SK-N-SH (cell line): Measurements from ENCODE around the gene ID1. TPM values are rescaled to one million over a fixed set of nuclear protein-coding genes. Genes with fewer than 3 reads are reported as not detected.
A peak's percentile ranks its signal among the peaks of the same experiment; 100 is the strongest.

Experiments
- CTCF ChIA-PET: fragments of 300-600, 350-600 bp; formaldehyde crosslinking; extraction: SDS; loops from one replicate; lab custom pipeline; 2021; lab: Yijun Ruan, JAX
- POLR2A ChIA-PET: fragments of 350-600 bp; sonication (Branson Sonifier 250); formaldehyde crosslinking; extraction: SDS; loops from one replicate; lab custom pipeline; 2020; ENCODE audit warnings: antibody characterized with exemption, inconsistent platforms; lab: Yijun Ruan, JAX
- DNase-seq: peaks from one replicate; pipeline ENCODE4 v3.0.0; 2012
- H2AFZ ChIP-seq: fragments of 200-600 bp; sonication (generic); 2 replicates; pipeline ENCODE4 v1.8.1; 2016; ENCODE audit warnings: antibody characterized with exemption, mild to moderate bottlenecking, low read depth
- H3F3A ChIP-seq: fragments of 200-600 bp; sonication (generic); replicated peaks from 2 replicates; pipeline ENCODE3; 2016; ENCODE audit warnings: antibody characterized with exemption, mild to moderate bottlenecking; ENCODE audit not compliant: insufficient read depth
- H3K27ac ChIP-seq, 2 experiments: fragments of 200-500 bp in 1 of 2; fragments of 200-600 bp in 1 of 2; sonication (Bioruptor generic) in 1 of 2; sonication (generic), shearing (Covaris generic) in 1 of 2; 2 replicates each; pipeline versions ENCODE4 v1.5.1 to v1.6.1; 2014 to 2016; ENCODE audit warnings: low read depth in 2 of 2, inconsistent platforms in 1 of 2, low read length in 1 of 2, mild to moderate bottlenecking in 1 of 2, mixed read lengths in 1 of 2
- H3K27me3 ChIP-seq: fragments of 200-600 bp; sonication (generic), shearing (Covaris generic); 2 replicates; pipeline ENCODE4 v1.6.1; 2016; ENCODE audit warnings: mixed run types; ENCODE audit not compliant: insufficient read depth
- H3K36me3 ChIP-seq, 2 experiments: fragments of 200-500 bp in 1 of 2; fragments of 200-600 bp in 1 of 2; sonication (Bioruptor generic) in 1 of 2; sonication (generic) in 1 of 2; replicated peaks in 1 of 2; 2 replicates each; pipeline versions ENCODE3 to v1.5.1; 2014 to 2016; ENCODE audit warnings: low read length in 1 of 2, mild to moderate bottlenecking in 1 of 2; ENCODE audit not compliant: insufficient read depth in 2 of 2, control insufficient read depth in 1 of 2
- H3K4me1 ChIP-seq, 2 experiments: fragments of 200-500 bp in 1 of 2; fragments of 200-600 bp in 1 of 2; sonication (Bioruptor generic) in 1 of 2; sonication (generic), shearing (Covaris generic) in 1 of 2; 2 replicates each; pipeline versions ENCODE4 v1.5.1 to v1.6.1; 2014 to 2016; ENCODE audit warnings: low read depth in 1 of 2, low read length in 1 of 2, mixed run types in 1 of 2; ENCODE audit not compliant: insufficient read depth in 2 of 2, control insufficient read depth in 1 of 2
- H3K4me2 ChIP-seq: fragments of 200-600 bp; sonication (generic), shearing (Covaris generic); 2 replicates; pipeline ENCODE4 v1.6.1; 2017; ENCODE audit warnings: mixed run types
- H3K4me3 ChIP-seq, 2 experiments: fragments of 200-500 bp in 1 of 2; fragments of 200-600 bp in 1 of 2; sonication (Bioruptor generic) in 1 of 2; sonication (generic), shearing (Covaris generic) in 1 of 2; 2 replicates each; pipeline versions ENCODE4 v1.5.1 to v1.8.1; 2014 to 2016; ENCODE audit warnings: low read depth in 2 of 2, inconsistent platforms in 1 of 2, low read length in 1 of 2, mild to moderate bottlenecking in 1 of 2, mixed read lengths in 1 of 2, moderate library complexity in 1 of 2
- H3K79me2 ChIP-seq: fragments of 200-600 bp; sonication (generic); 2 replicates; pipeline ENCODE4 v1.8.1; 2017; ENCODE audit warnings: mild to moderate bottlenecking; ENCODE audit not compliant: insufficient read depth
- H3K9ac ChIP-seq: fragments of 200-600 bp; sonication (generic); 2 replicates; pipeline ENCODE4 v1.6.1; 2017; ENCODE audit warnings: mixed run types
- H3K9me2 ChIP-seq: fragments of 200-600 bp; sonication (generic); 2 replicates; pipeline ENCODE4 v1.6.1; 2017; ENCODE audit warnings: mixed run types
- H3K9me3 ChIP-seq: fragments of 200-600 bp; sonication (generic); 2 replicates; pipeline ENCODE4 v1.6.1; 2017; ENCODE audit warnings: mixed run types, mild to moderate bottlenecking, moderate library complexity
- H4K20me1 ChIP-seq: fragments of 200-600 bp; sonication (generic); 2 replicates; pipeline ENCODE4 v1.6.1; 2017; ENCODE audit warnings: mild to moderate bottlenecking, mixed run types; ENCODE audit not compliant: insufficient read depth
- EP300 ChIP-seq, 2 experiments: IDR thresholded peaks; 2 replicates each; pipeline versions ENCODE4 v1.4.0 to v1.6.1; 2012; ENCODE audit warnings: borderline replicate concordance in 1 of 2, low read depth in 1 of 2, low read length in 1 of 2
- FOXM1 ChIP-seq: IDR thresholded peaks from 2 replicates; pipeline ENCODE4 v1.4.0; 2012; ENCODE audit warnings: low read depth, mild to moderate bottlenecking
- GABPA ChIP-seq: IDR thresholded peaks from 2 replicates; pipeline ENCODE4 v1.4.0; 2012; ENCODE audit warnings: low read depth, mild to moderate bottlenecking
- MEF2A ChIP-seq: IDR thresholded peaks from 2 replicates; pipeline ENCODE4 v1.4.0; 2012; ENCODE audit warnings: low read depth, borderline replicate concordance
- MXI1 ChIP-seq: IDR thresholded peaks from 2 replicates; pipeline ENCODE4 v1.6.1; 2012; ENCODE audit warnings: mild to moderate bottlenecking, low read depth, low read length, improper control_type of control experiment
- NFIC ChIP-seq: IDR thresholded peaks from 2 replicates; pipeline ENCODE4 v1.4.0; 2012; ENCODE audit warnings: borderline replicate concordance
- RAD21 ChIP-seq: IDR thresholded peaks from 2 replicates; pipeline ENCODE4 v1.6.1; 2012; ENCODE audit warnings: mild to moderate bottlenecking, low read length
- RCOR1 ChIP-seq: fragments of 150-350 bp; IDR thresholded peaks from 2 replicates; pipeline ENCODE4 v1.6.1; 2017; ENCODE audit warnings: antibody characterized with exemption, low read length
- SMC3 ChIP-seq: IDR thresholded peaks from 2 replicates; pipeline ENCODE4 v1.6.1; 2012; ENCODE audit warnings: low read depth, low read length, improper control_type of control experiment
- TAF1 ChIP-seq: IDR thresholded peaks from 2 replicates; pipeline ENCODE4 v1.6.1; 2012; ENCODE audit warnings: low read depth, mild to moderate bottlenecking, low read length, moderate library complexity, borderline replicate concordance
- TCF12 ChIP-seq: IDR thresholded peaks from 2 replicates; pipeline ENCODE4 v1.4.0; 2012
- TEAD4 ChIP-seq: IDR thresholded peaks from 2 replicates; pipeline ENCODE4 v1.4.0; 2012; ENCODE audit warnings: mild to moderate bottlenecking, borderline replicate concordance; ENCODE audit not compliant: insufficient read depth
- WGBS: methylation state at CpG from one replicate; pipeline ENCODE4 v1.1.6; 2017; ENCODE audit warnings: low lambda C conversion rate; 5-methylcytosine and 5-hydroxymethylcytosine counted together
- polyA plus RNA-seq, 3 experiments: library from polyadenylated mRNA; depleted of rRNA; stranded (reverse); fragments of >200 nt; gene quantifications; 2 replicates each; pipeline ENCODE4 v1.2.3, GENCODE V29; 2012
- TF ChIP-seq, protein P1 (sequence below): IDR thresholded peaks from 2 replicates; pipeline ENCODE4; 2012
- TF ChIP-seq, protein P2 (sequence below): fragments of 150-350 bp; IDR thresholded peaks from 2 replicates; pipeline ENCODE4 v1.6.1; 2016; ENCODE audit warnings: mild to moderate bottlenecking, low read depth, low read length
- TF ChIP-seq, protein P3 (sequence below): fragments of 150-350 bp; IDR thresholded peaks from 2 replicates; pipeline ENCODE4 v1.6.1; 2017; ENCODE audit warnings: antibody characterized with exemption, low read length, low read depth, borderline replicate concordance
- TF ChIP-seq, protein P4 (sequence below): IDR thresholded peaks from 2 replicates; pipeline ENCODE4 v1.6.1; 2012; ENCODE audit warnings: mild to moderate bottlenecking, low read depth, low read length, moderate library complexity

ID1 gene
- polyA plus RNA-seq, 1 of the 3 experiments (the other 2 are of a cell fraction): 493 TPM

DNA sequence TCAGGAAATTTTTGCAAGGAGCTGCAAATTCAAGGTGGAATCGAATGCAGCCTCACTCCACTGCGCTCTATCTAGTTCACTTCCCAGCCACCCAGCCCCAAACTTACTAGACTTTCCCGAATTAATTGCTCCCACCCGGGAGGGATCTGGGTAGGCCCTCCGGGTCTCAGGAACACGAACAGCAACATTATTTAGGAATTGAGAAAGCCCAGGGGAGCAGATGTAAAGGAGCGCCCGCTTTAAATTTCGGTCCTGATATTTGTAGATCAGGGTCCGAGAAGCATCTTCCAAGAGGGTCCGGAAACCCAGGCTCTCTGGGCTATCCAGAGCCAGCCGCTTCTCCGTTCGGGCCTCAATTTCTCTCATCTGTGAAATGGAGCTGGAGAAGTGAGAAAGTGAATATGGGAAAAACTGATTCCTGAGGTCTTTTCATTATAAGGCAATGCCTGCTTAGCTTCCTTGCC lies 490 bp upstream of the ID1 start:
- H3K9ac ChIP-seq: peak overlapping the region; percentile 100
- no peaks in the 10 kb centered on the region for H3K9me2 ChIP-seq
- H3F3A ChIP-seq: peaks cover 64% of the 10 kb centered on the region
- H3K9me3 ChIP-seq: no peaks in the 10 kb centered on the region
- H3K36me3 ChIP-seq: peaks cover 0 to 18% of the 10 kb centered on the region in 2 experiments
- no peak for DNase-seq
- peak overlapping the region; percentile 80 to 96 for H3K4me3 ChIP-seq
- no peak overlapping the region for H2AFZ ChIP-seq
- H3K27me3 ChIP-seq: no peaks in the 10 kb centered on the region
- TF ChIP-seq RAD21: no peak
- TF ChIP-seq EP300 (IDR thresholded peaks at IDR 0.05; ENCODE audit: borderline replicate concordance in 1 of 2, low read depth in 1 of 2, low read length in 1 of 2): no peak
- no peak for TF ChIP-seq TEAD4
- TF ChIP-seq FOXM1: no peak
- TF ChIP-seq MEF2A: no peak
- TF ChIP-seq GABPA: no peak
- TF ChIP-seq, protein P1, sequence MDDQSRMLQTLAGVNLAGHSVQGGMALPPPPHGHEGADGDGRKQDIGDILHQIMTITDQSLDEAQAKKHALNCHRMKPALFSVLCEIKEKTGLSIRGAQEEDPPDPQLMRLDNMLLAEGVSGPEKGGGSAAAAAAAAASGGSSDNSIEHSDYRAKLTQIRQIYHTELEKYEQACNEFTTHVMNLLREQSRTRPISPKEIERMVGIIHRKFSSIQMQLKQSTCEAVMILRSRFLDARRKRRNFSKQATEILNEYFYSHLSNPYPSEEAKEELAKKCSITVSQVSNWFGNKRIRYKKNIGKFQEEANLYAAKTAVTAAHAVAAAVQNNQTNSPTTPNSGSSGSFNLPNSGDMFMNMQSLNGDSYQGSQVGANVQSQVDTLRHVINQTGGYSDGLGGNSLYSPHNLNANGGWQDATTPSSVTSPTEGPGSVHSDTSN: no peak
- TF ChIP-seq, protein P2, sequence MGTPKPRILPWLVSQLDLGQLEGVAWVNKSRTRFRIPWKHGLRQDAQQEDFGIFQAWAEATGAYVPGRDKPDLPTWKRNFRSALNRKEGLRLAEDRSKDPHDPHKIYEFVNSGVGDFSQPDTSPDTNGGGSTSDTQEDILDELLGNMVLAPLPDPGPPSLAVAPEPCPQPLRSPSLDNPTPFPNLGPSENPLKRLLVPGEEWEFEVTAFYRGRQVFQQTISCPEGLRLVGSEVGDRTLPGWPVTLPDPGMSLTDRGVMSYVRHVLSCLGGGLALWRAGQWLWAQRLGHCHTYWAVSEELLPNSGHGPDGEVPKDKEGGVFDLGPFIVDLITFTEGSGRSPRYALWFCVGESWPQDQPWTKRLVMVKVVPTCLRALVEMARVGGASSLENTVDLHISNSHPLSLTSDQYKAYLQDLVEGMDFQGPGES: no peak
- TF ChIP-seq RCOR1: peak; percentile 29; the same call in 1 of the 2 replicates
- CTCF ChIA-PET: interaction anchor here (0.7 to 33.9 kb wide), 8 partner anchors 8 to 119 kb away, joined by 3 to 1802 read pairs (median 4); no protein-coding TSS in a partner anchor
- H3K79me2 ChIP-seq: peaks cover 42% of the 10 kb centered on the region
- POLR2A ChIA-PET: interaction anchor here (0.6 to 5.8 kb wide), 24 partner anchors 8 to 851 kb away, joined by 3 to 110 read pairs (median 4); partner anchors contain the start of genes BCL2L1 and TPX2
- peaks cover 22 to 31% of the 10 kb centered on the region in 2 experiments for H3K4me1 ChIP-seq
- WGBS: 2% methylated on average over 14 of the region's 14 CpGs
- peak overlapping the region; percentile 91 for H3K4me2 ChIP-seq
- peak overlapping the region; percentile 97 to 100 for H3K27ac ChIP-seq
- H4K20me1 ChIP-seq: peaks cover 20% of the 10 kb centered on the region

DNA sequence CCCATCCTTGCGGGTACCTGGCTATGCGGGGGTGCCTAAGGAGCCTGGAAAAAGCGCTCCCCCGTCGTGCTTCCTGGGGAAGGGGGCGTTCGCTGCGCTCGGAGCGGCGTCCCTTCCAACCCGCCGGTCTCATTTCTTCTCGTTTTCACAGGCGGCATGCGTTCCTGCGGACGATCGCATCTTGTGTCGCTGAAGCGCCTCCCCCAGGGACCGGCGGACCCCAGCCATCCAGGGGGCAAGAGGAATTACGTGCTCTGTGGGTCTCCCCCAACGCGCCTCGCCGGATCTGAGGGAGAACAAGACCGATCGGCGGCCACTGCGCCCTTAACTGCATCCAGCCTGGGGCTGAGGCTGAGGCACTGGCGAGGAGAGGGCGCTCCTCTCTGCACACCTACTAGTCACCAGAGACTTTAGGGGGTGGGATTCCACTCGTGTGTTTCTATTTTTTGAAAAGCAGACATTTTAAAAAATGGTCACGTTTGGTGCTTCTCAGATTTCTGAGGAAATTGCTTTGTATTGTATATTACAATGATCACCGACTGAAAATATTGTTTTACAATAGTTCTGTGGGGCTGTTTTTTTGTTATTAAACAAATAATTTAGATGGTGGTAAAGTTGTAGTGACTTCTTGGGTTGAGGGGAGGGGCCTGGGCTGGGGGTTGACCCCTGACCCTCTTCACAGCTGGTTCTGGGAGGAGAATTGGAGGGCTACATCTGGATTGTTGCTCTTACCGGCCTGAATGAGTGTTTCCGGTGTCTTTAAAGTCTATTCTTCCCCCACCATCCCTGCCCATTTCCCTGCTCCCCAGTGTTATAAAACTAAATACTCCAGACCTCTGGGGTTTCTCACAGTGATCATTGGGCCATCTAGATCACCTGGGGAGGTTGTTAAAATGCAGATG lies 1.1 kb downstream of the ID1 start:
- ChIA-PET POLR2A (interaction anchor here (0.9 to 7.4 kb wide), 18 partner anchors 10 to 133 kb away, joined by 3 to 181 read pairs (median 4); partner anchors contain the start of gene TPX2), CTCF (interaction anchor here (0.9 to 33.9 kb wide), 6 partner anchors 10 to 117 kb away, joined by 4 to 1802 read pairs (median 4); no protein-coding TSS in a partner anchor)
- peaks cover 20% of the 10 kb centered on the region for H4K20me1 ChIP-seq
- WGBS: 1% methylated on average over 38 of the region's 39 CpGs
- peaks cover 0 to 18% of the 10 kb centered on the region in 2 experiments for H3K36me3 ChIP-seq
- H3K4me3 ChIP-seq: peak overlapping the region; percentile 80 to 96
- H2AFZ ChIP-seq: no peak overlapping the region
- peak overlapping the region; percentile 91 for H3K4me2 ChIP-seq
- no peaks in the 10 kb centered on the region for H3K27me3 ChIP-seq
- H3K9me3 ChIP-seq: no peaks in the 10 kb centered on the region
- peaks cover 28 to 37% of the 10 kb centered on the region in 2 experiments for H3K4me1 ChIP-seq
- DNase-seq: peak; percentile 52
- peak overlapping the region; percentile 100 for H3K9ac ChIP-seq
- peaks cover 42% of the 10 kb centered on the region for H3K79me2 ChIP-seq
- H3K27ac ChIP-seq: peak overlapping the region; percentile 90 to 100
- H3F3A ChIP-seq: peaks cover 79% of the 10 kb centered on the region
- no peaks in the 10 kb centered on the region for H3K9me2 ChIP-seq
- TF ChIP-seq EP300 (IDR thresholded peaks at IDR 0.05; ENCODE audit: borderline replicate concordance in 1 of 2, low read depth in 1 of 2, low read length in 1 of 2) (peak in 1 of 2 experiments; percentile 14; a peak in 1 of 4 replicates), MXI1 (no peak), NFIC (no peak), TCF12 (no peak; the same call in 1 of the 2 replicates), TAF1 (peak; percentile 32), RAD21 (no peak), SMC3 (no peak)
- TF ChIP-seq, protein P1: no peak
- TF ChIP-seq, protein P3, sequence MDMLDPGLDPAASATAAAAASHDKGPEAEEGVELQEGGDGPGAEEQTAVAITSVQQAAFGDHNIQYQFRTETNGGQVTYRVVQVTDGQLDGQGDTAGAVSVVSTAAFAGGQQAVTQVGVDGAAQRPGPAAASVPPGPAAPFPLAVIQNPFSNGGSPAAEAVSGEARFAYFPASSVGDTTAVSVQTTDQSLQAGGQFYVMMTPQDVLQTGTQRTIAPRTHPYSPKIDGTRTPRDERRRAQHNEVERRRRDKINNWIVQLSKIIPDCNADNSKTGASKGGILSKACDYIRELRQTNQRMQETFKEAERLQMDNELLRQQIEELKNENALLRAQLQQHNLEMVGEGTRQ: no peak
- TF ChIP-seq, protein P4, sequence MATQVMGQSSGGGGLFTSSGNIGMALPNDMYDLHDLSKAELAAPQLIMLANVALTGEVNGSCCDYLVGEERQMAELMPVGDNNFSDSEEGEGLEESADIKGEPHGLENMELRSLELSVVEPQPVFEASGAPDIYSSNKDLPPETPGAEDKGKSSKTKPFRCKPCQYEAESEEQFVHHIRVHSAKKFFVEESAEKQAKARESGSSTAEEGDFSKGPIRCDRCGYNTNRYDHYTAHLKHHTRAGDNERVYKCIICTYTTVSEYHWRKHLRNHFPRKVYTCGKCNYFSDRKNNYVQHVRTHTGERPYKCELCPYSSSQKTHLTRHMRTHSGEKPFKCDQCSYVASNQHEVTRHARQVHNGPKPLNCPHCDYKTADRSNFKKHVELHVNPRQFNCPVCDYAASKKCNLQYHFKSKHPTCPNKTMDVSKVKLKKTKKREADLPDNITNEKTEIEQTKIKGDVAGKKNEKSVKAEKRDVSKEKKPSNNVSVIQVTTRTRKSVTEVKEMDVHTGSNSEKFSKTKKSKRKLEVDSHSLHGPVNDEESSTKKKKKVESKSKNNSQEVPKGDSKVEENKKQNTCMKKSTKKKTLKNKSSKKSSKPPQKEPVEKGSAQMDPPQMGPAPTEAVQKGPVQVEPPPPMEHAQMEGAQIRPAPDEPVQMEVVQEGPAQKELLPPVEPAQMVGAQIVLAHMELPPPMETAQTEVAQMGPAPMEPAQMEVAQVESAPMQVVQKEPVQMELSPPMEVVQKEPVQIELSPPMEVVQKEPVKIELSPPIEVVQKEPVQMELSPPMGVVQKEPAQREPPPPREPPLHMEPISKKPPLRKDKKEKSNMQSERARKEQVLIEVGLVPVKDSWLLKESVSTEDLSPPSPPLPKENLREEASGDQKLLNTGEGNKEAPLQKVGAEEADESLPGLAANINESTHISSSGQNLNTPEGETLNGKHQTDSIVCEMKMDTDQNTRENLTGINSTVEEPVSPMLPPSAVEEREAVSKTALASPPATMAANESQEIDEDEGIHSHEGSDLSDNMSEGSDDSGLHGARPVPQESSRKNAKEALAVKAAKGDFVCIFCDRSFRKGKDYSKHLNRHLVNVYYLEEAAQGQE: 0 out of 2 replicates have a peak, but pooled peaks have one; percentile 11
